Glomerular visceral epithelial cell (primary cell): ENCODE results near the gene PHIP.
"Not testable (repeated sequence)": the region's sequence is repeated elsewhere in the genome, so short reads cannot be mapped to it uniquely, and the experiment has no call there.

Experiments
- DNase-seq: peaks from one replicate; pipeline ENCODE4 v3.0.0-alpha.2; 2016; ENCODE audit errors: extremely low spot score

The PHIP gene

DNA sequence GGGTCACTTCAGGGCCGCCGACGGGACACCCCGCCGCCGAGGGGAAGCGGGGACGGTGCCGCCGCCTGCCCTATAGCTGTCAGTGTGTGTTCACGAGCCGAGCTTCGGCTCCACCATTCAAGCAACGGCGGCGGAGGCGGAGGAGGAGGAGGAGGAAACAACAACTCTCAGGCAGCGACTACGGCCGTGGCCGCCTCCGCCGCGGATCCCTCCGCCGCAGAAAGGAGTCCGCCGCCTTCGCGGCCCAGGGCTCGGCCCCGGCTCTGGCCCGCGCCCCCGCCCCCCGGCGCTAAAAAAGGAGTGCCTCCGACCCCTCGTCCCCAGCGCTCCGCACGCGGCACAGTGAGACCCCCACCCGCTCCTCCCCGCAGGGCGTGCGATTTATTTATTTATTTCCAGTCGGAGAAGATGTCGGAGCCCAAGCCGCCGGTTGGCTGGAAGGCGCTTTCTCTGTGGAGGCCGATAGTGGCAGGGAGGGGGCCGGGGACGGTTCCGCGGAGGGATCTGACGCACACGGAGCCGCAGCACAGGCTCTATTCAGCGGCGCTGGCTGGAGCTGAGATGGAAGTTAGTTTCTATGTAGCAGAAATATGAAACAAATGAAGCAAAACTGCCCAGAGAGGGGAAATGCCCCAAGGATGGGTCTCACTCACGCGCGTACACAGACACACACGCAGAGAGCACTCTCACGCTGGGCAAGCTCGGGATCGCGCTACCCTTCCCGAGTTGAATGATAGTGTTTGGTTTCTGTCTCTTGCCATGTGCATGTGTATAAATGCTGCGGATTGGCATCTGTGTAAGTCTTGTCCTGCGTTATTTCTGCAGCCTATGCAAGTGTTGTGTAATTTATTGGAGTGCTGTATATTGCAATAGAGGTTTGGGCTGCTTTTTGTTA is at the start of gene PHIP:
TSS of gene PHIP (minus strand) at position 180 of the 895 bp plus-strand sequence. CDS start 186 bp downstream, outside the sequence.
- peak; percentile 95 for DNase-seq

DNA sequence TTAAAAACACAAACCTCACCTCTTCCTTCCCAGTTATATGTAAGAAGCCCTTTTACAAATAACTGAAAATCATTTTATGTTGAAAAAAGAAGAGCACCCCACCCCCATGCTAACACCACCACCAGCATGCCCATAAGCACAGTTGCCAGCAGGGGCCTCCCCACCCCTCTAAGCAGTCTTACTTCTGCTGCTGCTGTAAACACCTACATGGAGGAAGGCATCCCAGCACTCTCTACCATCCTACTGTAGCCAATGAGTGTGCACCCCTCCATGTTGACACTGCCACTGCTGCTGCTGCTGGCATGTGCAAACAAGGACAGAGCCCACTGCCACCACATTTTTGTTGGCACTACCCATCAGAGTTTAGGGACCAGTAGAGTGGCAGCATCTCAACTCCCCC is 49.6 kb upstream of the PHIP start:
- no peak for DNase-seq

DNA sequence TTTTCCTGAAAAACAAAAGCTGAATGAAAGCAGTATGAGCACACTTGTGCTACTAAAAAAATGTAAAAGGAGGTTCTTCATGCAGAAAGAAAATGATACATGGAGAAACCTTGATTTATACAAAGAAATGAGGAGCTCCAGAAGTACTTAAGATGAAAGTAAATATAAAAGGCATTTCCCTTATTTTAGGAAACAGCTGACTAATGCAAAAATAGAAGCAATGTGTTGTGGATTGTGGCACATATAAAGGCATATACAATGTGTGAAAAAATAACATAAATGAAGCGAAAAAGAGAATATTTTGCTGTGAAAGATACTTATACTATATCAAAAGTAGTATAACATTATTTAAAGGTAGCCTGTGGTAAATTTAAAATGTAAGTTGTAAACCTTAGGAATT is 41.2 kb upstream of the PHIP start:
- no peak for DNase-seq

DNA sequence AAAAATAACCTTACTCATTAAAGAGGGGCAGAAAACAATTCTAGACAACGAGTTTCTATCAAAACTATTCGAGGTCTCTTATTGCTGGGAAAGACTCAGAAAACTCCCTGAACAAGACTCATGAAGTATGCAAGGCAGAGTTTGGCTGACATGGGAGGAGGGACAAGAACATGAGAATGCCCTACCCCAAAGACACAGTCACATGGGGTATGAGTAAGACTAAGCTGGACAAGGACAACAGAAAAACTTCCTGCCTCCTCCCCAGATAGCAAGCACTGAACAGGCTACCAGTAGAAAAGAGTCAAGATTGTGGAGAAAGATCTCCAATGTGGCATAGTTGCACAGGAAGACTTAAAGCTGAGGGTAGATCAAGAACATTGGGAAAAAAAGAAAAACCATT is 39.7 kb upstream of the PHIP start:
- DNase-seq, result no peak

DNA sequence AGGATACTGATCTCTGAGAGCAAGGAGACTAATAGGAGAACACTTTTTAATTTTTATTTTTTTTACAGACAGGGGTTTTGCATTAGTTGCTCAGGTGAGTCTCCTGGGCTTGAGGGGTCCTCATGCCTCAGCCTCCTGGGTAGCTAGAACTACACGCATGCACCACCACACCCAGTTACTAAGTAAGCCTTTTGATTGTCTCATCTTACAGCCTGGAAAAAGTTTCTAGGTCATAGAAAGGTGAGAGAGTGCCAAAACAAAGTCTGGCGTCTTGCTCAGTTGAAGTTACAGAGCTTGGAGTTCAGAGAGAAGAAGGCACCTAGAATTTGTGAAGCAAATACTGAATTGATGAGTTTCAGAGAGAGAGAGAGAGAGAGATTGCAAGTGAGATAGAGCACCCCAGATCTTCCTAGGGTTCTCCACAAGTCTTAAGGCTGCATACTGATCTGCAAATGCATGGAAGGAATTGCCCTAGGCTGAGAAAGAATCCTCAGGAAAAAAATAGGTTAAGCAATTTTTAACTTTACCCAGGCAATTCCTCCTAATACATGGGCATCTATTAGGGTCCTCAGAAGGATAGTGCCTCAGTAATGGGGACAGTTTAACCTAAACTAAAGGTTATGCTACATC is 37.6 kb upstream of the PHIP start:
- no peak for DNase-seq

DNA sequence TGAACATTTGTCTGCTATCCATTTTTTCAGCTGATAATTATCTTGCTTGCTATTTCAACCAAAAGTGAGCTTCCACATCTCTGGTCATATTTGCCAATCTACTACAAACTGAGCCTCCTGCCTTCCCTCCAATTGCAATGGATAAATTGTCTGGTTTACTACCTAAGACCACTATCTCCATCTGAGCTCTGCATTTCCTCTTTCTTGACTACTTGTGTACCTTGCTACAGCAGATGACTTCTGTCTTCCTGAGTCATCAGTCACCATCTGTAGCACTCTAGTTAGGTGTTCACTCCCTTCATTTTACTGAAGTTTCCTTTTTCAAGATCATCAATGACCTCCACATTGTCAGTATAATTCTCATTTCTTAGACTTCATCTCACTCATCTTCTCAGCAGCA is 33.5 kb upstream of the PHIP start:
- DNase-seq, result no peak

DNA sequence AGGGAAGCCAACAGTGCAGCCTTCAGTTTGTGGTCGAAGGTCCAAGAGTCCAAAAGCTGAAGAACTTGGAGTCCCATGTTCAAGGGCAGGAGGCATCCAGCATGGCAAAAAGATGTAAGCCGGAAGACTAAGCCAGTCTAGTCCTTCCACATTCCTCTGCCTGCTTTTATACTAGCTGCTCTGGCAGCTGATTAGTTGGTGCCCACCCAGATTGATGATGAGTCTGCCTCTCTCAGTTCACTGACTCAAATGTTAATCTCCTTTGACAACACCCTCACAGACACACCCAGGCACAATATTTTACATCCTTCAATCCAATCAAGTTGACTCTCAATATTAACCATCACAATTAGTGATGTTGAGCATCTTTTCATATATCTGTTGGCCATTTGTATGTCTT is 23.1 kb upstream of the PHIP start:
- DNase-seq, result no peak

DNA sequence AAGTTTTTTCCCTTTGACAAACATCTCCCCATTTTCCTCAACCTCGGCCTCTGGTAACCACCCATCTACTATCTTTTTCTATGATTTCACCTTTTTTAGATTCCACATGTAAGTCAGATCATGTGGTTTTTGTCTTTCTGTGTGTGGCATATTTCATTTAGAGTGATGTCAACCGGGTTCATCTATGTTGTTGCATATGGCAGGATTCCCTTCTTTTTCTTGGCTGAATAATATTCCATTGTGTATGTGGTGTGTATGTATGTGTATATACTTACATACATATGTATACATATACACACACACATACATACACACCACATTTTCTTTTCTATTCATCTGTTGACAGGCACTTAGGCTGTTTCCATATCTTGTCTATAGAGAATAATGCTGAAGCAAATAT is 22.2 kb upstream of the PHIP start:
- DNase-seq, result no peak

DNA sequence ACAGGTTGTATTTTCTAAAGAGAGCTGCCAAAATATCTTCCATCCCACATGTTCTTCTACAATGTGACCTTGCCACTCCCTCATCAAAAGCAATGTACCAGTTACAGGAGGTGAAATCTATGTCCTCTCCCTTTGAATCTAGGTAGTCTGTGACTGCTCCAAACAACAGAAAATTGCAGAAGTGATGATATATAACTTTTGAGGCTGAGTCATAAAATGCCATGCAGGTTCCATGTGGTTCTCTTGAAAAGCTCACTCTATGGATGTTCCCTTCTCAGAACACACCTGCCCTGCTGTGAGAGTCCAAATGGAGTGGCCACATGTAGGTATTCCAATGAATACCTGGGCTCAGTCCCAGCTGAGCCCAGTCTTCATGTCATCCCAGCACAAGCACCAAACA is 16.9 kb upstream of the PHIP start:
- DNase-seq, result no peak

DNA sequence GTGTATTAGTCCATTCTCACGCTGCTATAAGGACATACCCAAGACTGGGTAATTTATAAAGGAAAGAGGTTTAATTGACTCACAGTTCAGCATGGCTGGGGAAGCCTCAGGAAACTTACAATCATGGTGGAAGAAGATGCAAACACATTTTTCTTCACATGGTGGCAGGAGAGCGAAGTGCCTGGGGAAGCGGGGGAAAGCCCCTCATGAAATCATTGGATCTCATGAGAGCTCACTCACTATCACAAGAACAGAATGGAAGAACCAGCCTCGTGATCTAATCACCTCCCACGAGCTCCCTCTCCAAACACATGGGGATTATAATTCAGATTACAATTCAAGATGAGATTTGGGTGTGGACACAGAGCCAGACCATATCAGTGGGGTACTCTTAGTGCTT is 13.7 kb upstream of the PHIP start:
- not testable (repeated sequence) for DNase-seq

DNA sequence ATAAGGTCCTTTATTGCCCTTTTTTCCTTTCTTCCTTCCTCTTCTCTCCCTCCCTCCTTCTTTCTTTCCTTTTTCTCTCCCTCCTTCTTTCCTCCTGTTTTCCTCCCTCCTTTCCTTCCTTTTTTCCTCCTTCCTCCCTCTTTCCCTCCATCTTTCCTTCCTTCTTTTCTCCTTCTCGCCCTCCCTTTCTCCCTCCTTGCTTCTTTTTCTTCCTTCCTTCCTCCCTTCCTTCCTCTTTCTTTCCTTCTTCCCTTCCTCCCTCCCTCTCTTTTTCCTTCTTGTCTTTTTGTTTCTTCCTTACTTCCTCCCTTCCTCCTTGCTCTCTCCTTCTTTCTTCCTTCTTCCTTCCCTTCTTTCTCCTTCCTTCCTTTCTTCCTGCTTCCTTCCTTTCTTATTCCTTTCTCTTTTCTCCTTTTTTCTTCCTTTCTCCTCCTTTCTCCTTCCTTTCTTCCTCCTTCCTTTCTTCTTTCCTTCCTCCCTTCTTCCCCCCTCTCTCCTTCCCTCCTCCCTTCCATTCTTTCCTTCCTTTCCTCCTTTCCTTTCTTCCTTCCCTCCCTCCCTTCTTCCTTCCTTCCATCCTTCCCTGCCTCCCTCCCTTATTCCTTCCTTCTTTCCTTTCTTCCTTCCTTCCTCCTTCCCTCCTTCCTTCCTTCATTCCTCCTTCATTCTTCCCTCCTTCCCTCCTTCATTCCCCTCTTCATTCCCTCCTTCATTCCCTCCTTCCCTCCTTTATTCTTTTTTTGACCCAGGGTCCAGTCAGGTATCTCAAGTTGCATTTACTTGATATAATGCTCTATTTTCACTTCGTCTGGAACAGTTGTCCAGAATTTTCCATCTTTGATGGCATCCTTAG is 11.7 kb upstream of the PHIP start:
- DNase-seq, result no peak

DNA sequence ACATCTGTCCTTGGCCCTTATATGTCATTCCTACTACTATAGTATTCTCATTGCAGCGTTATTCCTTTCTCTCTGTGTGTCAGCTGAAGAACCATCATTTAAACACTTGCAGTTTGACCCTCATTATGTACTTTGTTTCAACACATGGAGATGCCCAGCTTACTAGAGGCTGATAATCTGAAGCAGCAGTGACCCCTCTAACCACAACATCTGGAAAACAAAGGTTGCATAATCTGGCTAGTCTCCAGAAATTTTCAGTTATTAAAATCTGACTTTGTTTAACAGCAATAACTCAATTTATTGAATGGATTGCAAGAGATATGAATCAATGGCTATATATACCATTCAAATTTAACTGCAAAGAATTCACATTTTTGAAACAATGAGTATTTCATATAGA is 6.6 kb upstream of the PHIP start:
- no peak for DNase-seq

DNA sequence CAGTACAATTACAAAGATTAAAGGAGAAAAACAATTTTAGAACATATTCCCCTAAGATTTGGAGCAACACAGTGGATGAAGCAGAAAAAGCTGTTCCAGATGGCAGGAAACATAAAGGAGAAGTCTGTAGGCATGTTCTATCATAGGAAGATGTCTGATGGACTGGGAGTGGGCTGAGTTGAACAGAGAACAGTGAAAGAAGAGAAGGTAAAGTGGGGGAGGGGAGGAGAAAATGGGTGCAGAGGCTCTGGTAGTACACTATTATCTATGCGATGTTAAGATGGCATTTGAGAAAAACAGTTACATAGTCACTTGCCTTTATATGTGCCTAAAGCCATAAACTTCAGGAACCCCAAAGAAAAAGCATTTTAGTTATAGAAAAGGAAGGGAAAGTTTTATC is 4.2 kb upstream of the PHIP start:
- no peak for DNase-seq

DNA sequence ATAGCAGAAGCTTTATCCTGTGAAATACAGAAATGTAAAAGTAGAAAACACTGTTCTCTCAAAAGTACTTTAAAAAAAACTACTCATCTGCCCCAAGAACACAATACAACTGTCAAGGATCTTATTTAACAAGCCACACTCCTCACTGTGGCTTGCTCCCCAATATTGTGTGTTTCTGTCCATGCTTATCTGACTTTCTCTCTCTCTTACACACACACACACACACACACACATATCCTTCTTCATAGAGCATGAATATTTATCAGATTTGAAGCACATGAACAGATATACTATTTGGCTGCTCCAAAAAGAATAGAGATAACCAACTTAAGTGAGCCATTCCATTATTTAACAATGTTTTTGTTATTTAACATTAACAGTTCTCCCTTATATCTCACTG is 3.6 kb upstream of the PHIP start:
- no peak for DNase-seq

DNA sequence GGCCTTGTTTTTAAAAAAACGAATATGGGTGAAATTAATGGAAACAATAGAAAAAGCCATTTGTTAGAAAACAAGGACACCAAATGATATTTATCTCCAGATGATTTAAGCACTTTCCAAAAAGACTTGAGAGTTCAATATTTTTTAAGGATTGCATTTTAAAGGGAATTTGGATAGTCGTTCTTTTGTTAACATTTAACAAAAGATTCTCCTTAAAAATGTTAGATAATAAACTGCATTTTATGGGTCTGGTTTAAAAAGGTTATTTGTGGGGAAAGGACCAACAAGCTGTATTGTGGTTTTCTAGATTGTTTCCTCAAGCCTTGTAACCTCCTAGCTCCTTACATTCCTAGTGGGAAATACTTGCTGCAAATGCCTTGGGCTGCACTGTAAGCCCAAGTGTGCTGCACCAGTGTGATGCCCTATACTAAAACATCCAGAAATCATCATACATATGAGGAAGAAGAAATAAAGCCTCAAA is 1.5 kb upstream of the PHIP start:
- DNase-seq, result no peak

DNA sequence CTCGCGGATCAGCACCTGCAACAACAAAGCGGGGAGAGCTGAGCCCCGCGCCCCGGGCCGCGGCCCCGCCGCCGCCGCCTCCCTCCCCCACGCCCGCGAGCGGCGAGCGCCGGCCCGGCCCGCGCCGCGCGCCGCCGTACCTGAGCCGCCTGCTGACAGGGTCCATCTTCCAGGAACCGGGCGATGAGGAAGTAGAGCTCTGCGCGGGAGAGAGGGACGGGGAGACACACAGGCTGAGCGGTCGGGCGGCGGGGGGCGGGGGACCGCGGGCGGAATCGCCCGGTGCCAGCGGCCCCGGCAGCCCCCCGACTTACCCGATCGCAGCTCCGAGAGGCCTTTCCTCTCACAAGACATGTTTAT is 359 bp downstream of the PHIP start:
- peak; percentile 62 for DNase-seq

DNA sequence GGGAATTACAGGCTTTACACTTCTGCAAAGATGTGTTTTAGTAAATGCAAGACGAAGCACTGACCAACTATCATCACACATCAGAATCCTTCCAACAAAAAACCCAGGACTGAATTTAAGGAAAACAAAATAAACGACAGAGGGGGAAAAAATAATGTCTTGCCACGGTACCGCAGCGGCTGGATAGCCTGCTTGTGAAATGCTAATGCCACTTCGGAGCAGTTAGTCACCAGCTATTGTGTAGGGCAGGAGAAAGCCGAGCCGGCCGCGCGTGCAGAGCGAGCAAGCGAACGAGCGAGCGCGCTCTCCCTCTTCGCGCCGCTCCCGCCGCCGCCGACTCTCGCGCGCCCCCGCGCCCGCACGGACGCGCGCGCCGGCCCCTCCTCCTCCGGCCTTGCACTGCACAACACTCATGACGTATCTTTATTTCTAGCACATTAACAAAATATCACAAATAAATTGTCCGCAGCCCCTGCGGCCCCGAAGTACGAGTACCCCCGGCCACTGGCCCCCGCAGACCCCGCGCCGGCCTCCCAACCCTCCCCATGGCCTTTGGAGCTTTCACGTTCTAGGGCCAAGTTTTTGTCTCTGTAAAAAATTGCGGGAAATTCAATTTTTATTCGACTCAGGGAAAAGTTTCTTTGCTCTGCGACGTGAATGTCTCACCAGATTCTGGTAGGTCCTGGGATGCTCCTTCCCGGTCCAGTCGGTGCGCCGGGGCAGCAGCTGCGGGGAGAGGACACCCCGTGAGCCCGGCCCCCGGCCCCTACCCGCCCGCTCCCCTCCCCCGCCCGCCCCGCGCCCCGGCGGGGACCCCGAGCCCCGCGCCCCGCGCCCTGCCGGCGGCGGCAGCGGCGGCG is 1.0 kb downstream of the PHIP start:
- DNase-seq, result peak; percentile 96

DNA sequence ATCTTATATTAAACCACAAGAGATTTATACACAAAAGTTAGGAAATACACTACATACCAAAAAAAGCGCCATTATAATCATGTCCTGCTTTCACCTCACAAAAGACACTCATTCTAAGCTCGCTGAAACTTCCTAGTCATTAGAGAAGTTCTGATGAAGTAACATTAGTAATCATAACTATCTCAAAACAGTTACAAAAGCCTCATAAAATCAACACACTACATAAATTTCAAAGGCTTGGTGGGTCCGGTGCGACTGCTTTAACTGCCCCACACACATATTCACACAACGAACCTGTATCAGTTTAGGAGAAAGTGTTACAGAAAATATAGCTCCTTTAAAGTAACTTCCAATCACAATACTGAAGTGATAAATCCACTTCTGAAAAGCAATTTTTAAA is 1.9 kb downstream of the PHIP start:
- no peak for DNase-seq

DNA sequence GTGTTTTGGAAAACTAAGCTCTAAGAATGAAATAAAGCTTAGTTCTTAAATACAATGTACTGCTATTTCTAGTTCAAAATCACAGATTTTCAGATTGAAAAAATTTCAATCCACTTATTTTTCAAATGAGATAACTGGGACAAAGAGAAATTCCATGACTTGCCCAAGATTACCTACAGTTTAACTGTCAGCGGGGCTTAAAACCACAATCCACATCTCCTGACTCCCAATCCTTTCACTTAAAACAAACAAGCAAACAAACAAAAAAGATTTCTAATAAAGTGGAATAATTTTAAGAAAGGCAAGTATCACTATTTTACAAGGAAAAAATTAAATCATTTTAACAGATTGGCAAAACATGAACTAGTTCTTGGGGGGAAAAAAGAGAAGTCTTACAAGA is 4.2 kb downstream of the PHIP start:
- DNase-seq, result no peak

DNA sequence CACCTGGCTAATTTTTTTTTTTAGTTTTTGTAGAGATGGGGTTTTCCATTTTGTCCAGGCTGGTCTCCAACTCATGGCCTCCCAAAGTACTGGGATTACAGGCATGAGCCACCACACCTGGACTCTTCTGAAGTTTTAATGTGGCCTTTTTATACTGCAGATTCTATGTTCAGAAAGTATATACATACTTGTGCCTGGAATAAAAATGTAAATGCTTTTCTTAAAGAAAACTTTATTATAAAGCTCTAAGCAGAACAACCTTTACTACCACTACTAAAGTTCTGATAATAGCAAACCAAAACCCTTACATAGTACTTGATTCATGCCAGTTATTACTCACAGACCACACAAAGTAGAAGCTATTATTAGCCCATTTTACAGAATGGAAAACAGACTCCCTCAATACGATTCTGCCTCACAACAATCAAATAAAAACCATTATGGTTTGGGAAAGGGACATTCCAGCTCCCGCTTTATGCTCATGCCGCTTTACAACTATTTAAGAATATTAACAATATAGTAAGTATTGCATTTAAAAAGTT is 5.3 kb downstream of the PHIP start:
- DNase-seq, result no peak

DNA sequence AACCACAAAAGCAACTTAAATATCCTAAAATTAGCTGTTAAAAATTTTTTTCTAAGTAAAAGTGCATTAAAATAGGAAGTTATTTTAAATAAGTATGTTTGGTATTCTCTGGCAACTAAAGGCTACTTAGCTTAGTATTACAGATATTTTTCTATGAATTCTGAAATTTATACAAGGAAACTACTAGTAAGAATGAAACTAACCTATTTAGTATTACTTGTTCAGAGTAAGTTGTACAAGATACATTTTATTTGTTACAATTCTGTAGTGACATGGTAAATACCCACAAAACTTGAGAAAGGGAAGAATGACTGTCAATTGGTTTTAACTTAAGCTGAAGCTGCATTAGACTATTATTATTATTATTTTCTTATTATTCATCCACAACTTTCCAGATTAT is 6.5 kb downstream of the PHIP start:
- DNase-seq, result no peak
